ENCODE measurements around the gene DMD.

DMD gene

DNA sequence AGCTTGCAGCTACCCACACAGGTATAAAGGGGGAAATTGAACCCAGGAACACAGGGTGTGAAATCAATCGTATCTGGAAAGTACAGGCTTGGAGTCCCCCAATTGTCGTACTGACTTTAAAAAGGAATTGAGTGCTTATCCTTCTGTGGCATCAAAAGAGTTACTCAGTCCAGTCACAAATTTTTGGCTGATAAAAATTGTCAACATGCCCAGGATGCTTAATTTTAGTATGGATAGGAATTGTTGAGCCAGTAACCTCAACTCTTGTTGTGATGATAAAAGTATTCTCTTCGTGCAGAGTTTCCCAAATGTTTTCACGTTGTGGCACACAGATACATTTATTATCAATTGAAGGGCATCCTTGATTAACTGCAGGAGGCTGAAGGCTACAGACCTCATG lies 2096.0 kb downstream of the DMD start:
- DNase-seq (ENCODE audit: low read depth): no peak
- TF ChIP-seq, protein P1, sequence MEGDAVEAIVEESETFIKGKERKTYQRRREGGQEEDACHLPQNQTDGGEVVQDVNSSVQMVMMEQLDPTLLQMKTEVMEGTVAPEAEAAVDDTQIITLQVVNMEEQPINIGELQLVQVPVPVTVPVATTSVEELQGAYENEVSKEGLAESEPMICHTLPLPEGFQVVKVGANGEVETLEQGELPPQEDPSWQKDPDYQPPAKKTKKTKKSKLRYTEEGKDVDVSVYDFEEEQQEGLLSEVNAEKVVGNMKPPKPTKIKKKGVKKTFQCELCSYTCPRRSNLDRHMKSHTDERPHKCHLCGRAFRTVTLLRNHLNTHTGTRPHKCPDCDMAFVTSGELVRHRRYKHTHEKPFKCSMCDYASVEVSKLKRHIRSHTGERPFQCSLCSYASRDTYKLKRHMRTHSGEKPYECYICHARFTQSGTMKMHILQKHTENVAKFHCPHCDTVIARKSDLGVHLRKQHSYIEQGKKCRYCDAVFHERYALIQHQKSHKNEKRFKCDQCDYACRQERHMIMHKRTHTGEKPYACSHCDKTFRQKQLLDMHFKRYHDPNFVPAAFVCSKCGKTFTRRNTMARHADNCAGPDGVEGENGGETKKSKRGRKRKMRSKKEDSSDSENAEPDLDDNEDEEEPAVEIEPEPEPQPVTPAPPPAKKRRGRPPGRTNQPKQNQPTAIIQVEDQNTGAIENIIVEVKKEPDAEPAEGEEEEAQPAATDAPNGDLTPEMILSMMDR (IDR thresholded peaks at IDR 0.05; ENCODE audit: control insufficient read depth, extremely low read depth, insufficient read depth): no peak

DNA sequence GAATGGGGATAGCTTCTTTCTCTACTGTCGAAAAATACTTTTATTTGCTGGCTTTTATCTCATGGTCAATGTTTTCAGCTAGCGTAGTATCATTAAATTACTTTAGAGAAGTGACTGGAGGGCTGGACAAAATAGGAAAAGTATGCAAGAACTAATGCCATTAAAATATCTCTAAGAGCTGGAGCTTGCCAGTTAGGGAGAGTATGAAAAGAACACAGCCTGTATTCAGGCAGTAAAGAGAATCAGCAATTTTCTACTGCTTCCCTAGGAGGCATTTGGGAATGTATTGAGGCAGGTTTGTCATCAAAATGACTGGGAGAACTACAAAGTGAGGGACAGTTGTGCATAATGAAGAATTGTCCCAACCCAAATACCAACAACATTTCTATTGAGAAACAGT lies 2096.5 kb downstream of the DMD start:
- TF ChIP-seq, protein P1 (IDR thresholded peaks at IDR 0.05; ENCODE audit: control insufficient read depth, extremely low read depth, insufficient read depth): no peak
- H3K4me3 ChIP-seq (ENCODE audit: low read depth, low read length): no peak overlapping the region
- no peak for DNase-seq (ENCODE audit: low read depth)

More for the DNA sequence above, 2096.0 kb downstream of the DMD start:
- no peak overlapping the region for H3K4me3 ChIP-seq (ENCODE audit: low read depth, low read length)

DNA sequence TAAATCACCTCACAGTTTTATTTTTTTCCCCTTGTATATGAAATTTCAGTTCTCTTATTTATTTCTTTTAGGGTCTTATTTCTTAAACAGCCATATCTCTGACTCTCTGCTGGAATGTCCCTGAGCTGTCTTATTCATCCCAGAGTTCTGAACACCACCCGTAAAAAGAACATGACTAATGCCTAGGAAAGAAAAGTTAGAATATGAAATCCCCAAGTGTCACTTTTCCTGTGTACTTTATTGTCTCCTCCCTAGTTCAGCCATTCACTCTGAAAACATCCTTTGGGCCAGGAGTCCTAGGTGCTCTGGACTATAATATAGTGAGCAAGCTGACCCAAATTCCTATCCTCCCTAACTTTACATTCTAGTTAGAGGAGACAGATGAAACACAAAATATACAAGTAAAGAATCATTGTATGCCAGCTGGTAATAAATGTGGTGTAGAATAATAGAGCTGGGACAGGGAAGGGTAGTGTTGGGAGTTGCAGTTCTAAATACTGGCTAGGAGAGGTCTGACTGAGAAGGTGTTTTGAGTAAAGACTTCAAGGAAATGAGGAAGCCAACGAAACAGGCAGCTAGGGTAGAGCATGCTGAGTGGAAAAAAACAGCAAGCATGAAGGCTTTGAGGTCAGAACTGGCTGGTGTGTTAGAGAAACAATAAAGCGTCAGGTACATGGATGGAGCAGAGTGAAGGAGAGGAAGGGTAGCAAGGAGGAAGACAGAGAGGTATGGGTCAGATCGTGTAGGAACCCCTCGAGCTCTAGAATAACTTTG lies 2098.9 kb downstream of the DMD start:
- DNase-seq (ENCODE audit: low read depth): no peak
- TF ChIP-seq, protein P1 (IDR thresholded peaks at IDR 0.05; ENCODE audit: control insufficient read depth, extremely low read depth, insufficient read depth): no peak
- H3K4me3 ChIP-seq (ENCODE audit: low read depth, low read length): no peak overlapping the region

DNA sequence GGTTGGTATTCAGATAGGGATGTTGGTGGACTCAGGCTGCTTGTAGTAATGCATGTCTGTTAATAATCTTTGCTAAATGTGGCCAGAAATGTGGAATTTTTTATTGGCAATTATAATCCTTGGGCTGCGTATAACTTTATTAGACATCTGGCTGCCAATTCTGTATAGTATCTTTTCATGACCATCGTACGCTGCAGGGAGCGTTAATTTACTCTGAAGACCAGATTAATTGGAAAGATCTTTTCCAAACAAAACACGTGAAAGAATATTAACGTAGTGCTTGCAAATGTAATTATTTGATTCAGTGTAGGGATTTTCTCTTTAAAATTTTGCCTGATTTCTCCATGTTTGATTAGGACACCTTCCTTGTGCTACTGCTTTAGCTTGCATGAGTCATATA lies 2100.7 kb downstream of the DMD start:
- TF ChIP-seq, protein P1 (IDR thresholded peaks at IDR 0.05; ENCODE audit: control insufficient read depth, extremely low read depth, insufficient read depth): no peak
- H3K4me3 ChIP-seq (ENCODE audit: low read depth, low read length): no peak overlapping the region
- no peak for DNase-seq (ENCODE audit: low read depth)

DNA sequence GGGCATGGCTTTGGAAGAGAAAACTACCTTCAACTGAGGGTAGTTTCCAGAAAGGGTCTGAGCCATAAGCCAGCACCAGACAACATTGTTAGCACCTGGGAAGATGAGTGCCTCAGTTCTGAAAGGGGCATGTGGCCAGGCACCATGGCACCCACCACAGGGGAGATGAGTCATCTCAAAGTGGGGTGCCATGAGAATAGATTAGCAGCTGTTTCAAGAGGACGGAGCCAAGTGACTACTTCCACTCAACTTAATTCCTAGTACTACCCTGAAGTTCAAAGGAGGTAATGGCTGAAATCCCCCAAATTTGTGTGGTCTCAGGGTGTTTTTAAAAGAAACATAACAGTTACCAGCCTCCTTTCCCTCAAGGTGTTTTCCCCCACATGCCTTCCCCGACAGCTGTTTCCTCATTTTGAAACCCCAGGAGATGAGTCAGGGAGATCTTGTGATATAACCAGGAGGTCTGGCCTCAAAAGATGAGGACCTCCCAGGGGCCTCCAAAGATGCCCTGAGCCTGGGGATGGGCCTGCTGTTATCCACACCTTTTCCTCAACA lies 2111.7 kb downstream of the DMD start:
- H3K4me3 ChIP-seq (ENCODE audit: low read depth, low read length): no peak overlapping the region
- TF ChIP-seq, protein P1 (IDR thresholded peaks at IDR 0.05; ENCODE audit: control insufficient read depth, extremely low read depth, insufficient read depth): no peak
- DNase-seq (ENCODE audit: low read depth): no peak

DNA sequence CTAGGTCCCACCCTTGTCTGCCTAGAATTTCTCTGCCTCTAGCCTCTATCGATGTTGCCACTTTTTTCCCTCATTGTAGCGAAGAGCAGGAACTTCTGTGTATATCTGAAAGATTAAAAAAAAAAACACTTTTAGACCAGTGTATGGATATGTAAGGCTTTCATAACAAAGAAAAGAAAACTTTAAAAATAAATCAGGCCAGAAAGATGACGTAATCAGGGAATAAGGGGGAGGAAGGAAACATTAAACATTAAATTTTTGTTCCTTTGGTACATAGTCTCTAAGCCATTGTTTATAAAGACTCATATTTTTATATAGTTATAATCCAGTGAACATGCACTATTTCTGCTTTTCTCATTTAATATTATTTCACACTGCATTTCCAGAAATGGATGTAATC lies 2113.3 kb downstream of the DMD start:
- no peak for DNase-seq (ENCODE audit: low read depth)
- H3K4me3 ChIP-seq (ENCODE audit: low read depth, low read length): no peak overlapping the region
- TF ChIP-seq, protein P1 (IDR thresholded peaks at IDR 0.05; ENCODE audit: control insufficient read depth, extremely low read depth, insufficient read depth): no peak

DNA sequence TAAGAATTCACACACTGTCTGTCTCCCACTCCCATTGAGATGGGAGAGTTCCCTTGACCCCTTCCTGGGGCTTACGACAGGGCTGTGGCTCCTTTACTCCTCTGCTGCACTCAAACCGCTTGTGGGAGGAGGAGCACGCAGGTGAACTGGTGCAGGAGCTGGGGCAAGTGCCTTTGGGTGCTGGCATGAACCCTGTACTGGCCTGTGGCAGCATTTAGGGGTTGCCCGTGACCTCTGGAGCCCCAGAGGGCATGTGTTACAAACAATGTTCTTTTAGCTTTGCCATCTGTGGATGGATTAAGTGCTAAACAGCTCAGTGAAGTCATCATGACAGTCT lies 2117.7 kb downstream of the DMD start:
- no peak overlapping the region for H3K4me3 ChIP-seq (ENCODE audit: low read depth, low read length)
- TF ChIP-seq, protein P1 (IDR thresholded peaks at IDR 0.05; ENCODE audit: control insufficient read depth, extremely low read depth, insufficient read depth): no peak
- no peak for DNase-seq (ENCODE audit: low read depth)
